Measurements from ENCODE around the gene TRPV2.
A peak's percentile ranks its signal among the peaks of the same experiment; 100 is the strongest.

TRPV2 gene

DNA sequence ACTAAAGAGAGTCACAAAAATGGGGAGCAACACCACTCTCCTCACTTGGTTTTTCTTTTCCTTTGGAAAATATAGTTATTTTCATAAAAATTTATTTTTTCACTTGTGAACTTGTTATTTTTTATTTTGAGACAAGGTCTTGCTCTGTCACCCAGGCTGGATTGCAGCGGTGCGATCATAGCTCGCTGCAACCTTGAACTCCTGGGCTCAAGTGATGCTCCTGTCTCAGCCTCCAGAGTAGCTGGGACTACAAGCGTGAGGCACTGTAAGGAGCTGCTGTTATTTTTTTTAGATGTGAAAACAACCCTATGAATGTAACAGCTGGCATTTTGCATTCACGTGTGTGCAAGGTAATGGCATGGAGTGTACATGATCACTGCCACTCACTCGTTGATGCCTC is 51.7 kb downstream of the TRPV2 start:
- no peak for DNase-seq
- intact Hi-C loops (cut with DNase I) = no loop called here

DNA sequence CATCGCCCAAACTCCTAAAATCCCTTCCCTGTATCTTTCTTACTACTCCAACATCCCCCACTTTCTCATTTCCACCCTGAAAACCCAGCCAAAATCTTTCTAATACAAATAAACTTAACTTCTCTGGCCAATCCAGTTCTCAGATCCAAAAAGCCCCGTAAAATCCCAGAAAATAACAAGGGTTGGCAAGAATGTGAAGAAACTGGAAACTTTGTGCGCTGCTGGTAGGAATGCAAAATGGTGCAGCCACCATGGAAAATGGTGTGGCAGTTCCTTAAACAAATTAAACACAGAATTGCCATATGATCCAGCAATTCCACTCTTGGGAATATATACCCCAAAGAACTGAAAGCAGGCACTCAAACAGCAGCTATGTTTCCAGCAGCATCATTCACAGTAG is 52.5 kb downstream of the TRPV2 start:
- intact Hi-C loops (cut with DNase I) = no loop called here
- no peak for DNase-seq

DNA sequence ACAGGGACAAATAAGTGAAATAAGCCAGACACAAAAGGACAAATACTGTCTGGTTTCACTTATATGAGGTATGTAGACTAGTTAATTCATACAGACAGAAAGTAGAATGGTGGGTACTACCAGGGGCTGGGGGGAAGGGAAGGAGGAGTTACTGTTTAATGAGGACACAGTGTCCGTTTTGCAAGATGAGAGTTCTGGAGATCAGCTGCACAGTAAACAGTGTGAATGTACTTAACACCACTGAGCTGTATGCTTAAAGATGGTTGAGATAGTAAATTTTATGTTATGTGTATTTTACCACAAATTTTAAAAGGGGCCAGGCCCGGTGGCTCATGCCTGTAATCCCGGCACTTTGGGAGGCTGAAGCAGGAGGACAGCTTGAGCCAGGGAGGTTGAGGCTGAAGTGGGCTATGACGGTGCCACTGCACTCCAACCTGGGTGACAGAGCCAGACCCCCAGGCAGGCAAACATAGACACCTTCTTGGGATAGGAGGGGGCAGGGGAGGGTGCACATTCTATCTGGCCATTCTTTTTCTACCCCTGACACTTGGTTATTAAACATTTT is 53.1 kb downstream of the TRPV2 start:
- intact Hi-C loops (cut with DNase I) = no loop called here
- no peak for DNase-seq

DNA sequence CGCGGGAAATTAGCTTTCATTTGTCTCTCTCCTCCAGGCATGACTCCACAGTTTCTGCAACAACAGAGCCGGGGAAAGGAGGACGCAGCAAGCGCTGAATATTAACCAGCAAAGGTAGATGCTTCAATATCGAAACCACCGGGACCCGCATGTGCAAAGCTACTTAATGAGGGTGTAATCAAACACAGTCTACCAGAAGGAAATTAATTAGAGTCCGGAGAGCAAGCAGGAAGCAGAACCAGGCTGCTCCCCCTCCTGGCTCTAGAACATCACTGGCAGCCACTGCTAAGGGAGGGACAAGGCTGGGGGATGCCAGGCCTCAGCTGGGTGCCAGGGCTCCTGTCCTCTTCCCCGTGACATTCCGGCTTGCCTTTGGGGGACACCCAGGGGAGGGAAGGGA is 54.9 kb downstream of the TRPV2 start:
- intact Hi-C loops (cut with DNase I) = no loop called here

DNA sequence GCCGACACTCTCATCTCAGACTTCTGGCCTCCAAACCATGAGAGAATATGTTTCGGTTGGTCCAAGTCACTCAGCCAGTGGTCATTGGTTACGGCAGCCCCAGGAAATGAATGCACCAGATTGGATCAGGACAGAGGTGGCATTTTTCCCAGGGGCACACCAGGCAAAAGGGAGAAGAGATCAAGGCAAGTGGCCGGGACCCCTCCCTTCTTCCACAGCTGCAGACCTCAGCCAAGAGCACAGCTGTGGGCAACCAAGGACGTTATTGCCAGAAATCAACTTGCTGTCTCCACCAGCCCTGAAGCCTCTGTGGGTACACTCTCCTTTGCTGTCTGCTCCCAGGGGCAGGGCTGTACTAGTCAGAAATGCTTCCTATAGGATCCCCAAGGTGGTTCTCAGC is 55.9 kb downstream of the TRPV2 start:
- intact Hi-C loops (cut with DNase I) = no loop called here
- peak in 2 of 10 donors; percentile 11 to 52 for DNase-seq

More for the DNA sequence above, 54.9 kb downstream of the TRPV2 start:
- DNase-seq = peak in 3 of 10 donors; percentile 33 to 74 (median 35)

DNA sequence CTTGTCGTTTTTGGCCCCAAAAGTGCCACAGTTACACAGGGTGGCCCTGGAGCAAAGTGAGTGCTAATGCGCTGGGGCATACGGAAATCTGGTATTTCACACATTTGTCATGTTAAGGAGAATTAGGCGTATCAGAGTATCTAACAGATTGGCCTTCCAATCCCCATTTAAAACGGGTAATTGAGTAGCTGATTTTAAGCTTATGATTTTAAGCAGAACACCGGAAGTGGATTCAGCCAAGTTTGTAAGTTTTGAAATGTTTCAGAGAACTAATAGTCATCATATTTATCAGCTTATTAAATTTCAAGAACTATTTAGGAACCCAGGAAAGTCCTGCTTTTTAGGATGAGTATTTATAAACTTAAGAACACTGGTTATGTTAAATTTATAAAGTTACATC is 57.2 kb downstream of the TRPV2 start:
- intact Hi-C loops (cut with DNase I) = no loop called here
- DNase-seq = no peak

DNA sequence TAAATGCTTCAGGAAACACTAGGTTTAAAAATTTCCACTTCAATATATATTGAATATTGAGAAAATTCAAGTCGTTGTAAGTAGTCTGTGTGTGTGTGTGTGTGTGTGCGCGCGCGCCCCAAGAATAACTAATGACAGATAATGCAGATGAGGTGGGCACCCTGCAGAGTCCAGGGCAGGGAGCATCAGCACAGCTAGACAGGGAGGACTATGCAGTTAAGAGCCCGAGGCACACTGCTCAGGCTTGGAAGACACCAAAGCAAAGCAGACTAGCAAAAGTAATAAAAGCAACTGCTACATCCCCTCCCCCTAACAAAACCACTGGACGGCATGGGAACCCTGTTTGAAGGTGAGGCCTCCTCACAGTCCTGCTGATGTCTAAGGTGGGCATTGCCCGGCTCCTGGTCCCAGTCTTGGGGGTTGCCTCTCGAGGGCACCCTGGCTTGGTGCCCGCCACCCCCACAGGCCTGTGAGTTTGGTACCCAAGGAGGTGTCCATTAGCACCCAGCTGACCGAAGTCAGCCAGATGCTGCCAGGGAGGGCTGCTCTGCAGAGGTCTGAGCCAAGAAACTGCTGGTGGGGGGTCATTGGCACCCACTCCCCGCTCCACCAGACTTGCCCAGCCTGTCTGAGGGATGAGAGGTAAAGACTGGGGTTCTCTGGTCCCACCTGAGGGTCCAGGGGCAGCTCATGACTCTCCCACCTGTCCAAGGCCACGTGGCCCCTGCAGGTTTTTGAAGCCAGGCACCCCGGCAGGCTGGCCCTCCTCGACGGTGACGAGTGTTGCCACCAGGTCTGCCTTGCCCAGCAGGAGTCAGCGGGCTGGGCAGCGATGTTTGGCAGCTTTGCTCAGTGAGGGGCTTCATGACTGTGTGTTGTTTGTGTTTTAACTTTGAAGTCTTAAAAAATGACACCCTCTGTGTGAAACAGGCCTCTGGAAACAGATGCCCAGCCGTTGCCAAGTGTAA is 58.0 kb downstream of the TRPV2 start:
- peak in 1 of 10 donors; percentile 67 for DNase-seq
- intact Hi-C loops (cut with DNase I) = no loop called here

DNA sequence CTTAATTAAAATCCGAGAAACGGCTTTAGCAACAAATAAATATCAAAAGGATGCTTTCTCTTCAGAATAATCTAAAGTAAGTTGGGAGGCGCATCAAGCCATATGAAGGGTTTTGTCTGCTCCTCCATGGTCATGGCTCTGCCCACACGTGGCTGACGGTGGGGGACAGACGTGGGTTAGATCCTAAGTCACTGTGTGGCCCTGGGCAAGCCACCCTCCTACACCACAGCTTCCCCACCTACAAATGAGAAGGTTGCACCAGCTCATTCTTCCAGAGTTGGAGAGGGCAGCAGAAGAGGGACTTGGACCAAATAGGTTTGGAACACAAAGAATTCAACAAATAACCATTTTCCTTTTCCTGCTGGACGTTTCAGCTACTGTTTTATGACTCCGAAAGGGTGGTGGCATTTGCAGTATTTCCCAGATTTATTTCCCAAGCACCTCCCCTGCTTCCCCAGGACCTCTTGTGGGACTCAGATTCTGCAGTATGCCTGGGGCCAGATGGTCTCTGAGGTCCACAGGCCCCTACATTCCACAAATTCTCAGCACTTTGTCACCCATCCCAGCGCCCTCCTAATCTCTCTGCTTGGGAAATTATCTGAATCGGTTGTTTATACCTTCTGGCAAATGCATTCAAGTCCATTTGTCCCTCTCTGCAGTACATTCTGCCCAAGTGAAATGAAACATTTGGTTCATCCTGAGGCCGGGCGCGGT is 58.8 kb downstream of the TRPV2 start:
- peak in 1 of 10 donors; percentile 42 for DNase-seq
- intact Hi-C loops (cut with DNase I) = no loop called here

DNA sequence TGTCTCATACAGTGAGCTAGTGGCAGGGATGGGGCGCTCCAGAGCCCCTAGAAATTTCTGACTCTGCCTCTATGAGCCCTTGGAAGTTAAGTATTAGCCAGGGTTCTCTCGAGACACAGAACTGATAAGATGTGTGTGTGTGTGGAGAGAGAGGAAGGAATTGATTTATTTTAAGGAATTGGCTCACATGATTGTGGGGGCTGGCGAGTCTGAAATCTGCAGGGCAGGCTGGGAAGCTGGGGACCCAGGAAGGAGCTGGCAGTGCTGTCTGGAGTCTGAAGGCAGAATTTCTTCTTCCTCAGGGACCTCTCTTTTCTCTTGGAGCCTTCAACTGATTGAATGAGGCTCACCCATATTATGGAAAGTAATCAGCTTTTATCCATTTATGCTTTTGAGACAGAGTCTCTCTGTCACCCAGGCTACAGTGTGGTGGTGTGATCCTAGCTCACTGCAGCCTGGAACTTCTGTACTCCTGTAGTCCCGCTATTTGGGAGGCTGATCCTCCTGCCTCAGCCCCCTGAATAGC is 59.9 kb downstream of the TRPV2 start:
- intact Hi-C loops (cut with DNase I) = no loop called here

DNA sequence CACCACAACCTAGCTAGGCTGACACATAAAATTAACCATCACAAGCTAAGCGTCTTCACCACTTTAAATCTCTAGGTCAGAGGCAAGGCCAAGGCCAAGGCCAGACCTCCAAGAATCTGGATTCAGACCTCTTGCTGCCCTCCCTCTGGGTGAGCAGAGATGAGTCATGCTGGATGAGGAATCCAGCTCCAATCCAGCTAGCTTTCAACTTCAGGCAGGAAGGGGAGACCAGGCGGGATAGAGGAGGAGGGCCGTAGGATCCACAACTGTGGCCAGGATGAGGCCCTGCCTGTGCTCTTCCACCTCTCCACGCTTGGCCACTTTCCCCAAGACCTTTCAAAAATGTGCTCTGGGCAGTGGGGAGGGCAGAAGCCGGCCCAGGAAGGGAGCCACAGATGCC is 61.9 kb downstream of the TRPV2 start:
- peak in 1 of 10 donors; percentile 0 for DNase-seq
- intact Hi-C loops (cut with DNase I) = no loop called here

More for the DNA sequence above, 59.9 kb downstream of the TRPV2 start:
- DNase-seq = peak in 1 of 10 donors; percentile 69

DNA sequence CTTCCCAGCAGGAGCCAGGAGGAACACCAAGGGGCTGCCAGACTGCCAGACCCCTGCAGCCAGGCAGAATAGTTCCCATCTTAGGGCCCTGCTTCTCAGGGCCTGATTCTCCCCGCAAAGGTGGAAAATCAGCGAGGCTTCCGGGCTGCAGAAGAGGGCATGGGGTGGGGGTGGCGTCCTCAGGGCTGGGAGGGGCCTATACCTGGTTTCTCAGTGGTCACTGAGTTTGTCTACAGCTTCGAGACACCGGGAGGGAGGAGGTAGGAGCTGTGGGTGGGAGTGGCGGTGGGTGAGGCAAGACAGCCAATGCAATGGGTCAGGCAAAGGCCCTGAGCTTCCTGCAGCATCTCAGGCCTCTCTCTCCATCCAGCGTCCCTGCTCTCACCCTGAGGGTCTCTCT is 62.3 kb downstream of the TRPV2 start:
- intact Hi-C loops (cut with DNase I) = no loop called here
- DNase-seq = peak in 1 of 10 donors; percentile 15

DNA sequence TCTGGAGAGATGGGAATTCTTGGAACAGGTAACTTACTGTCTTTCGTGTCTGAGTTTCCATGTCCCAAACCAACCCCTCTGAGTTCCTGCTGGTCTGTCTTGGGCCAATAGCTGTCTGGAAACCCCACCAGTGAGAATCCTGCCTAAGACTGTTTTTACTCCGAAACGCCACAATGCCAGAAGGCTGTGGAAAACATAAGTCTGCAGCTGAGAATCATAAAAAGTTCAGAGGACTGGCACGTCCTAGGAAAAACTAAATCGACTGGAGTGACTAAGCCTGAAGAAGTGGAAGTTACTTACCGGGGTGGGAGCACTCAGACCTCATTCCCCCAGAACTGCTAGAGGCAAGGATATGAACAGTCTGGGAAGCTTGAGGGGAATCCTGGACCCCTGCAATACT is 63.3 kb downstream of the TRPV2 start:
- no peak for DNase-seq
- intact Hi-C loops (cut with DNase I) = no loop called here

DNA sequence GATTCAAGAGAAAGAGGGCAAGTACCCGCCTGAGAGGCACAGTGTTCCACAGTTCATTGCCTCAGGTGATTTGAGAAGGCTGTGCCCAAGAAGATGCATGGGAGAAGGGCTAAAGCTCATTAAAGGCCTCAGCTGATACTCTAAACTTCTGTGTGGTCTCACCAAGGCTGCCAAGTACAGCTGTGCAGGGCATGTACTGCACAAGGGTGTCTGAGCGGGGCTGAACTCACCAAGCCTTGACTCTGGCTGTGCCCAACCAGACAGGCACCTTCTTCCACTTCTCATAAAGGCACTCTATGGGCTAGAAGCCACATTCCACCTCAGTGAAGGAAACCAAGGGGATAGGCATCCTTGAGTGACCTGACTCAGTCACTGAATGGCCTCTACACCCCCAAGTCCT is 63.9 kb downstream of the TRPV2 start:
- DNase-seq = peak in 1 of 10 donors; percentile 1
- intact Hi-C loops (cut with DNase I) = no loop called here

DNA sequence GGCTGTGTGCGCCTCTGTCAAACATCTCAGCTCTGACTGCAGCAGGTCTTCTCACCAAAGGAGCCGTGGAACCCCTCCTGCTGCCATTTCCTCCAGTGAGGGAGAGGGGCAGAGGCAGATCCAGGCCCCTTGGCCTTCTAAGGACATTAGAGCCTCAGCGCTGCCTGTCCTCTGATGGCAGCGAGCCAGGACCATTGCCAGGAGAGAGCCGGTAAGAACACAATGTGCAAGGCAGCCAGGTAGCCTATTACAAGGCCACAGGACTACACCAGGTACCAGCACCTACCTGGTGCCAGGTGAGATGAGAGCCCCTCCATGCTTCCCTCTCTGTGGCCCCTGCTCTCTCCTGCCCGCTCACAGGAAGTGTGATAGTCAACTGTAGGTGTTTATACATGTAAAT is 65.6 kb downstream of the TRPV2 start:
- peak in 2 of 10 donors; percentile 30 to 34 for DNase-seq
- intact Hi-C loops (cut with DNase I) = no loop called here

DNA sequence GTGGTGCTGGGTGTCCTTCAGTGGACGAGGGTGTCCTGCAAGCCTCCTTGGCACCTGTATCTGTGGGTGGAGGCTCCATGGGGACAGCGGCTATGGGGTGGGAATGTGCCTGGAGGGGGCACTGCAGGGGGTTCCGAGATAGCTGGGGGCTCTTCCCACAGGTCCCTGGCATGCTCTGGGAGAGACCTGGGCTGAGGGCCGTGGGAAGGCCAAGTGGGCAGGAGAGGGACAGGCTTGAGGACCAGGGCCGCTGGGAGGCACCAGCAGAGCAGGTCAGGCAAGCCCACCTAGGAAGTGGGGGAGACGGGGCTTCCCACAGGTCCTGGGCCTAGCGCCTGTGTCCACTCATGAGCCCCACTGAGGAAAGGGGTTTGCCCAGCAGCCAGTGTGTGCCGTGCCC is 66.9 kb downstream of the TRPV2 start:
- DNase-seq = peak in 2 of 10 donors; percentile 60 to 67

DNA sequence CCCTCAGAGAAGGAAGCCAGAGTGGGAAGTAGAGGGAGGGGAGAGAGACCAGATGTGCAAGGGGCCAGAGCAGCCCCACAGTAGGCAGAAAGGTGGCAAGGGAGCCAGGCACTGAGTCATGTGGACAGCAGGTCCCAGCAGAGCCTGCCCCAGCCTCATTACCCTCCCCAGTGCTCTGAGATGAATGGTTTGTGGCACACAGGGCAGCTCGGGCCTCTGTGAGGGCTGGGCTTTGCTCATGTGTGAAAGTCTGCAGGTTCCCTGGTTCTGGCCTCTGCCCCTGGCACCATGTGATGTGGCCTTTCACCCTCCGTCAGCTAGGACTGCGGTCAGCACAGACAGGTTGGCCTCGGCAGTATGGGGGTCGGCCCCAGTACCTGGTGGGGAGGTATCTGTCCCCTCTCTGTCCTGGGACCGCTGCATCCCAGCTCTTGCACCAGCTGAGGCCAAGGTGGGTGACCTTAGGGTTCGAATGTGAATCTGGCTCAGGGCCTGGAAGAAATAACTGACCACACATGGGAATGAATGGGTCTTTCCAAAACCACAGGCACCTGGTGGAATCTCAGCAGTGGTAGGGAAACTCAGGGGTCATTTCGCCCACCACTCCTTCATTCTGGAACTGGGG is 67.8 kb downstream of the TRPV2 start:
- peak in 2 of 10 donors; percentile 50 to 72 for DNase-seq
- intact Hi-C loops (cut with DNase I) = no loop called here

More for the DNA sequence above, 66.9 kb downstream of the TRPV2 start:
- intact Hi-C loops (cut with DNase I) = no loop called here

DNA sequence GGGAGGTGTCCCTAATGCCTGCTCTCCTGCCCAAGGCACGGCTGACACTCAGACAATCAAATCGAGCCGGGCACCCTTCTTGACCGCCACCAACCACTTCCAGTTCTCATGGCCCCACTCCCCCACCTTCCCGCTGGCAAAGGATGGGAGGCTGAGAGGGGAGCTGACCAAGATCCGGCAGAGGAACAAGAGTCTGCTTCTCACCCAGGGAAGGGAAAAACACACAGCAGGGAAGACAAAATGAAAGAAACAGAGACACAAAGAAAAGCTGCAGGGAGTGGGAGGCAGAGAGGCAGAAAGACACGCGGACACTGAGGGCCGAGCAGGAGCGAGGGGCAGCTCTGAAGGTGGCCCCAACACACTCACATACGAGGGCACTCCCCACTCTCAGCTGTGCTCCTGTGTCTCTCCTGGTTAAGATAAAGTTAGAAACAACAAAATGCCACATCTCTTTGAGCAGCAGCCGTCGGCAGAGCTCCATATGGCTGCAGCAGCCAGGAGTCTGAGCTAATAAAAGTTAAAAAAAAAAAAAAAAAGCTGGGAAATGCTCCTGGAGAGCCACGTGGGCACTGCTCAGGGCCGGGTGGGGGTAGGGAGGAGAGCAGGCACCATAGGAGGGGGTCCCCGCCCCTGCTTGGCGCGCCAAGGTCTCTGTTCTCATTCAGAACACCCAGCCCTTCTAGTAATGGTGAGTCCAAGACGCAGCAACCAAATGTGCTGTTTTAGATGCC is 69.2 kb downstream of the TRPV2 start:
- peak in 2 of 10 donors; percentile 72 to 74 for DNase-seq
- intact Hi-C loops (cut with DNase I) = no loop called here

All from posterior cingulate gyrus (tissue), 11 donors.